Esophagus squamous epithelium (tissue), 4 donors: Measurements from ENCODE around the gene PTPN14.

Source experiments
- POLR2A ChIP-seq, 4 donors: fragments of 450-650 bp; IDR thresholded peaks; one replicate each; pipeline ENCODE4 v1.6.1; 2017; ENCODE audit warnings: antibody characterized with exemption in 4 of 4, mild to moderate bottlenecking in 4 of 4, moderate library complexity in 3 of 4
- TF ChIP-seq, protein P1 (sequence below), 6 experiments: fragments of 450-650 bp in 4 of 6; fragments of 200-600 bp in 2 of 6; sonication (generic) in 2 of 6; IDR thresholded peaks; one replicate each; pipeline ENCODE4 v1.5.1; 2016 to 2019; ENCODE audit warnings: antibody characterized with exemption in 6 of 6, mild to moderate bottlenecking in 4 of 6, moderate library complexity in 4 of 6

DNA sequence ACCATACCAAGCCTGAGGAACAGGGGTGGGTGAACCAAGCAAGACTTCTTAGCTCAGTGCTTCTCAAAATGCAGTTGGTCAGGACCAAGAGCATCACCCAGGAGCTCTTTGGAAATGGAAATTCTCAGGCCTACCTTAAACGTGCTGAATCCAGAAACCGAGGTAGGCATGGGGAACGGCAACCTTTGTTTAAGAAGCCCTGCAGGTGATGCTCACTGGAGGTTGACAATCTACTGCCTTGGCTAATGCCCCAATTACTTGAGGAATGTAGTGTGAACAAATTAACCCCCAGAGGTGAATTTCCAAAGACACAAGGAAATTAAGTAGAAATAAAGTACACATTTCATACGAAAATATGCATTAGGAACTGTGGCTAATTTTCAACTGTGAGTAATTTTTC lies 5.3 kb downstream of the PTPN14 start:
- TF ChIP-seq, protein P1, sequence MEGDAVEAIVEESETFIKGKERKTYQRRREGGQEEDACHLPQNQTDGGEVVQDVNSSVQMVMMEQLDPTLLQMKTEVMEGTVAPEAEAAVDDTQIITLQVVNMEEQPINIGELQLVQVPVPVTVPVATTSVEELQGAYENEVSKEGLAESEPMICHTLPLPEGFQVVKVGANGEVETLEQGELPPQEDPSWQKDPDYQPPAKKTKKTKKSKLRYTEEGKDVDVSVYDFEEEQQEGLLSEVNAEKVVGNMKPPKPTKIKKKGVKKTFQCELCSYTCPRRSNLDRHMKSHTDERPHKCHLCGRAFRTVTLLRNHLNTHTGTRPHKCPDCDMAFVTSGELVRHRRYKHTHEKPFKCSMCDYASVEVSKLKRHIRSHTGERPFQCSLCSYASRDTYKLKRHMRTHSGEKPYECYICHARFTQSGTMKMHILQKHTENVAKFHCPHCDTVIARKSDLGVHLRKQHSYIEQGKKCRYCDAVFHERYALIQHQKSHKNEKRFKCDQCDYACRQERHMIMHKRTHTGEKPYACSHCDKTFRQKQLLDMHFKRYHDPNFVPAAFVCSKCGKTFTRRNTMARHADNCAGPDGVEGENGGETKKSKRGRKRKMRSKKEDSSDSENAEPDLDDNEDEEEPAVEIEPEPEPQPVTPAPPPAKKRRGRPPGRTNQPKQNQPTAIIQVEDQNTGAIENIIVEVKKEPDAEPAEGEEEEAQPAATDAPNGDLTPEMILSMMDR (IDR thresholded peaks at IDR 0.05) = no peak
- TF ChIP-seq POLR2A (IDR thresholded peaks at IDR 0.05) = no peak
